DMS114 treated with DMSO at 0.1 percent for 48 hours (cell line): Measurements from ENCODE around the gene ARHGAP45.

Source experiments
- DNase-seq: peaks from one replicate; lab custom pipeline; 2025; ENCODE audit not compliant: unreplicated experiment; lab: John Stamatoyannopoulos, UW

ARHGAP45 gene

GRCh38 chr19:1054102-1055027 is 12.6 kb upstream of the ARHGAP45 start:
- DNase-seq, result no peak

- DNase-seq, result no peak
These were observed 11.9 kb upstream of the ARHGAP45 start for GRCh38 chr19:1055028-1055425.

- DNase-seq, result no peak
These were observed 10.9 kb upstream of the ARHGAP45 start for GRCh38 chr19:1055886-1056620.

GRCh38 chr19:1057176-1057855 is 9.7 kb upstream of the ARHGAP45 start:
- DNase-seq, result peak; percentile 49

GRCh38 chr19:1058112-1058511 is 8.9 kb upstream of the ARHGAP45 start:
- DNase-seq, result no peak

GRCh38 chr19:1060689-1061088 is 6.3 kb upstream of the ARHGAP45 start:
- no peak for DNase-seq

- DNase-seq, result no peak
These were observed 5.0 kb upstream of the ARHGAP45 start for GRCh38 chr19:1061987-1062386.

- DNase-seq, result no peak
These were observed 4.5 kb upstream of the ARHGAP45 start for GRCh38 chr19:1062387-1063029.

GRCh38 chr19:1063030-1063908 is 3.7 kb upstream of the ARHGAP45 start:
- DNase-seq, result no peak

GRCh38 chr19:1063909-1064660 is 2.9 kb upstream of the ARHGAP45 start:
- DNase-seq, result no peak

GRCh38 chr19:1064661-1065605 is 2.0 kb upstream of the ARHGAP45 start:
- no peak for DNase-seq

- DNase-seq, result no peak
These were observed 1.3 kb upstream of the ARHGAP45 start for GRCh38 chr19:1065606-1066109.

GRCh38 chr19:1066251-1066747 is 668 bp upstream of the ARHGAP45 start:
- no peak for DNase-seq

- no peak for DNase-seq
These were observed 482 bp downstream of the ARHGAP45 start for GRCh38 chr19:1067341-1067957.

- no peak for DNase-seq
These were observed 1.3 kb downstream of the ARHGAP45 start for GRCh38 chr19:1068009-1069001.
